ENCODE data around the gene ROPN1L. TPM values are rescaled to one million over a fixed set of nuclear protein-coding genes. Genes with fewer than 3 reads are reported as not detected.

ROPN1L gene
- total RNA-seq, 1 experiment from 2014 or later = 0.66 TPM

GRCh38 chr5:10465726-10466125 is 24.0 kb downstream of the ROPN1L start:
- no peak for TF ChIP-seq SIN3A (IDR thresholded peaks at IDR 0.05; ENCODE audit: low read depth)
- no peak for TF ChIP-seq POLR2AphosphoS5 (IDR thresholded peaks at IDR 0.05; ENCODE audit: low read depth, low read length)
- TF ChIP-seq EGR1 (IDR thresholded peaks at IDR 0.05; ENCODE audit: low read depth) = no peak
- no peak for TF ChIP-seq ZFX (IDR thresholded peaks at IDR 0.05)
- TF ChIP-seq ELF1 (IDR thresholded peaks at IDR 0.05; ENCODE audit: borderline replicate concordance, low read depth) = no peak
- TF ChIP-seq SRF (IDR thresholded peaks at IDR 0.05; ENCODE audit: low read depth) = no peak
- no peak for TF ChIP-seq ZBTB33 (IDR thresholded peaks at IDR 0.05; ENCODE audit: extremely low read depth, insufficient replicate concordance, low read length)
- no peak for TF ChIP-seq JUND (IDR thresholded peaks at IDR 0.05)
- TF ChIP-seq TCF7L2 (IDR thresholded peaks at IDR 0.05; ENCODE audit: borderline replicate concordance, extremely low read depth, insufficient read depth, insufficient read length) = no peak
- TF ChIP-seq ATF3 (IDR thresholded peaks at IDR 0.05) = no peak
- no peak for TF ChIP-seq FOSL1 (IDR thresholded peaks at IDR 0.05; ENCODE audit: low read depth)
- no peak for TF ChIP-seq MAX (IDR thresholded peaks at IDR 0.05)
- intact Hi-C loops (cut with micrococcal nuclease) = no loop called here
- Histone ChIP-seq H3K9me3 (ENCODE audit: control insufficient read depth in 1 of 2, insufficient read depth in 1 of 2, low read depth in 1 of 2, low read length in 2 of 2) (no peaks in the 10 kb centered on the region), H3K9ac (ENCODE audit: low read length) (no peak overlapping the region), H2AFZ (ENCODE audit: low read depth, low read length, poor library complexity, severe bottlenecking) (no peak overlapping the region), H3K9me2 (ENCODE audit: insufficient read depth) (no peaks in the 10 kb centered on the region), H3K79me2 (ENCODE audit: insufficient read depth, low read length) (no peaks in the 10 kb centered on the region), H4K20me1 (ENCODE audit: insufficient read depth) (no peaks in the 10 kb centered on the region), H3K36me3 (ENCODE audit: control insufficient read depth in 1 of 2, insufficient read depth in 2 of 2, low read length in 2 of 2) (no peaks in the 10 kb centered on the region), H3K4me3 (replicated peaks in 1 of 2; ENCODE audit: low read depth in 1 of 2, low read length in 2 of 2) (no peak overlapping the region), H3K4me1 (ENCODE audit: control insufficient read depth in 1 of 2, insufficient read depth in 2 of 2, low read length in 2 of 2) (peaks cover under 1 to 10% of the 10 kb centered on the region in 2 experiments; a peak in 3 of 4 replicates), H3K4me2 (ENCODE audit: low read length) (no peak overlapping the region), H3K27me3 (ENCODE audit: insufficient read depth, low read length) (no peaks in the 10 kb centered on the region), H3K27ac (ENCODE audit: low read depth, low read length) (no peak overlapping the region)
- DNase-seq (ENCODE audit: low read depth, low spot score) (no peak), ATAC-seq (no peak)
- ChIA-PET CTCF (no interaction called here), POLR2A (no interaction called here), RAD21 (ENCODE audit: low non-redundant PET in 1 of 2, low total read pairs in 2 of 2, uncharacterized antibody in 2 of 2, unreplicated experiment in 2 of 2) (no interaction called here)
- no TSS peak for BruUV-seq (replicated peaks)

Measured in HCT116 (cell line).